Gastroesophageal sphincter (tissue), 3 donors: ENCODE results near the gene SPCS1.

Source experiments
- EP300 ChIP-seq: sonication (generic); formaldehyde crosslinking; IDR thresholded peaks from one replicate; pipeline ENCODE4 v1.6.1; 2017; ENCODE audit warnings: antibody characterized with exemption, mild to moderate bottlenecking
- POLR2A ChIP-seq, 2 donors: fragments of 450-650 bp; IDR thresholded peaks; one replicate each; pipeline ENCODE4 v1.6.1; 2017; ENCODE audit warnings: antibody characterized with exemption in 2 of 2, mild to moderate bottlenecking in 2 of 2, moderate library complexity in 1 of 2
- POLR2AphosphoS5 ChIP-seq: sonication (generic); formaldehyde crosslinking; IDR thresholded peaks from one replicate; pipeline ENCODE4 v1.6.1; 2017; ENCODE audit warnings: antibody characterized with exemption
- TF ChIP-seq, protein P1 (sequence below), 4 experiments: fragments of 200-600 bp in 2 of 4; fragments of 450-650 bp in 2 of 4; sonication (generic) in 1 of 4; IDR thresholded peaks; one replicate each; pipeline ENCODE4 v1.5.1; 2017 to 2019; ENCODE audit warnings: antibody characterized with exemption in 4 of 4, mild to moderate bottlenecking in 2 of 4, moderate library complexity in 2 of 4

DNA sequence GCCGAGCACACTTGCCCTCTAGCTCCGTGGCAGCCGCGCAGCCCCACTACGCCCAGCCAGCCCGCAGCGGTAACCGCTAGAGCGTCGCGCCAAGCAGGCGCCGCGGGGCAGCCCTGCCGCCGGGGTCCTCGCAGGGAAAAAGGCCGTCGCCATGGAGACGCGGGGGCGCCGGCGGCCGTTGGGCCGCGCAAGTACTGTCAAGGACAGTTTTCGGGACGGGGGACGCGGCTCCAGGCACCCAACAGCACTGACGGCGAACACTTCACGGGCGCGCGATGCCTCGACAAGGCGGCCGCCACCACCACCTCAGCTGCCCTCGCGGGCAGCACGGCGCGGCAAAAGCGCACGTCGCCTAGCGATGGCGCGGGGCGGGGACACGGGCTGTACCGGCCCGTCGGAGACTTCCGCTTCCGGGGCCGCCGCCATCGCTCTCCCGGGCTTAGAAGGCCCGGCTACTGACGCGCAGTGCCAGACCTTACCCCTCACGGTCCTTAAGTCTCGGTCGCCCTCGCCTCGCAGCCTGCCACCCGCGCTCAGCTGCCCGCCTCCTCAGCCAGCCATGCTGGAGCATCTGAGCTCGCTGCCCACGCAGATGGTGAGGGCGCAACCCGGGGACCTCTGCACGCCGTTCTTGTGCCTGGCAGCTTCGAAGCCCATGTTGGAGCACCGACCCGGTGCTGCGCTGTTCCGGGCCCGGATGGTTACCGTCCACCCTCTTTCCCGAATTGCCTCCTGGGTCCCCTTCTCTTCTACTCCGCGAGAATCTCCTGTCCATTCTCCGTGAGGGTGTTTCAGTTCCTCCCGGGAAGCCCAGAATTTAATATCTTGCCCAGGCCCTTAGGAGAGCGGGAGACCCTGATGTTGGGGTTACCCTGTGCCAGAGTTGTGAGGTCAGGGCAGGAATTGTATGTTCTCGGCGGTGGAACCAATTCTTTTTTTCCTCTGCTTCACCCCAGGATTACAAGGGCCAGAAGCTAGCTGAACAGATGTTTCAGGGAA, at the start of gene SPCS1, which contains the start of gene GLT8D1:
- TF ChIP-seq, protein P1, sequence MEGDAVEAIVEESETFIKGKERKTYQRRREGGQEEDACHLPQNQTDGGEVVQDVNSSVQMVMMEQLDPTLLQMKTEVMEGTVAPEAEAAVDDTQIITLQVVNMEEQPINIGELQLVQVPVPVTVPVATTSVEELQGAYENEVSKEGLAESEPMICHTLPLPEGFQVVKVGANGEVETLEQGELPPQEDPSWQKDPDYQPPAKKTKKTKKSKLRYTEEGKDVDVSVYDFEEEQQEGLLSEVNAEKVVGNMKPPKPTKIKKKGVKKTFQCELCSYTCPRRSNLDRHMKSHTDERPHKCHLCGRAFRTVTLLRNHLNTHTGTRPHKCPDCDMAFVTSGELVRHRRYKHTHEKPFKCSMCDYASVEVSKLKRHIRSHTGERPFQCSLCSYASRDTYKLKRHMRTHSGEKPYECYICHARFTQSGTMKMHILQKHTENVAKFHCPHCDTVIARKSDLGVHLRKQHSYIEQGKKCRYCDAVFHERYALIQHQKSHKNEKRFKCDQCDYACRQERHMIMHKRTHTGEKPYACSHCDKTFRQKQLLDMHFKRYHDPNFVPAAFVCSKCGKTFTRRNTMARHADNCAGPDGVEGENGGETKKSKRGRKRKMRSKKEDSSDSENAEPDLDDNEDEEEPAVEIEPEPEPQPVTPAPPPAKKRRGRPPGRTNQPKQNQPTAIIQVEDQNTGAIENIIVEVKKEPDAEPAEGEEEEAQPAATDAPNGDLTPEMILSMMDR (IDR thresholded peaks at IDR 0.05) = peak in 3 of 4 experiments; percentile 11 to 28 (median 21)
- TF ChIP-seq POLR2A (IDR thresholded peaks at IDR 0.05) (peak; percentile 50 to 68), POLR2AphosphoS5 (peak; percentile 69), EP300 (no peak)
